K562 (cell line): ENCODE results near the gene CFAP251. TPM values are rescaled to one million over a fixed set of nuclear protein-coding genes. Genes with fewer than 3 reads are reported as not detected.

Source experiments
- FOSL1 ChIP-seq: fragments of 200-800 bp; sonication (Bioruptor generic); conservative IDR thresholded peaks from 2 replicates; pipeline ENCODE4 v1.6.1; 2016; ENCODE audit warnings: missing genetic modification characterization, missing compliant biosample characterization
- ILF3 ChIP-seq: fragments of 450-650 bp; IDR thresholded peaks from 2 replicates; pipeline ENCODE4 v1.6.1; 2018; ENCODE audit warnings: antibody characterized with exemption, mild to moderate bottlenecking, moderate library complexity, borderline replicate concordance
- NFRKB ChIP-seq: fragments of 450-650 bp; IDR thresholded peaks from 2 replicates; pipeline ENCODE4 v1.6.1; 2016; ENCODE audit warnings: low read depth
- TRIM24 ChIP-seq, 2 experiments: fragments of 450-650 bp; IDR thresholded peaks; 2 replicates each; pipeline ENCODE4 v1.6.1; 2016
- ZFPM2 ChIP-seq: fragments of 250-450 bp; sonication (Bioruptor Pico); IDR thresholded peaks from 2 replicates; pipeline ENCODE4 v1.5.1; 2022; ENCODE audit warnings: mild to moderate bottlenecking
- ZNF717 ChIP-seq: fragments of 250-450 bp; sonication (Bioruptor Pico); IDR thresholded peaks from 2 replicates; pipeline ENCODE4 v1.5.0; 2021
- polyA plus RNA-seq, 8 experiments: library from polyadenylated mRNA; depleted of rRNA in 4 of 8; stranded (reverse) in 5 of 8; unstranded in 3 of 8; fragments of >200 nt; fragmentation: Nextera tagmentation in 2 of 8; fragmentation: Illumina TruSeq in 1 of 8; extraction: Ambion mirVana in 2 of 8; extraction: Trizol in 1 of 8; gene quantifications; 2 replicates each; pipeline versions ENCODE4 v1.2.1 to v1.2.3, GENCODE V29; 2011 to 2014; ENCODE audit warnings: inconsistent platforms in 1 of 8, missing spikeins in 1 of 8
- total RNA-seq, 7 experiments: library from RNA; depleted of rRNA in 6 of 7; stranded (reverse); fragments of >200 nt in 6 of 7; fragmentation: Illumina TruSeq in 2 of 7; extraction: Trizol in 2 of 7; gene quantifications; 2 replicates each; pipeline versions ENCODE4 v1.2.1 to v1.2.3, GENCODE V29; 2011 to 2021; ENCODE audit warnings: low replicate concordance in 1 of 7
- TF ChIP-seq, protein P1 (sequence below), 2 experiments: fragments of 450-650 bp in 1 of 2; sonication (generic) in 1 of 2; formaldehyde crosslinking in 1 of 2; IDR thresholded peaks; 2 replicates each; pipeline versions ENCODE4 v1.7.1 to v1.9.0; 2016 to 2022; ENCODE audit warnings: inconsistent platforms in 1 of 2, mild to moderate bottlenecking in 1 of 2, missing genetic modification reagents in 1 of 2
- TF ChIP-seq, protein P2 (sequence below): fragments of 250-450 bp; sonication (Bioruptor Pico); IDR thresholded peaks from 2 replicates; pipeline ENCODE4 v1.8.0; 2022; ENCODE audit warnings: inconsistent platforms, mild to moderate bottlenecking, moderate library complexity, borderline replicate concordance
- TF ChIP-seq, protein P3 (sequence below): sonication (generic); formaldehyde crosslinking; IDR thresholded peaks from 2 replicates; pipeline ENCODE4 v1.8.1; 2023; ENCODE audit warnings: missing genetic modification reagents, mild to moderate bottlenecking, borderline replicate concordance
- TF ChIP-seq, protein P4 (sequence below): sonication (generic); formaldehyde crosslinking; IDR thresholded peaks from 2 replicates; pipeline ENCODE4 v1.8.0; 2022; ENCODE audit warnings: mild to moderate bottlenecking, missing genetic modification reagents

Gene CFAP251
- total and polyA plus RNA-seq, 9 of the 15 experiments (the other 6 are each of a cell fraction or from before 2014, with no cell fraction given): 16.6 to 31.0 (median 19.1) TPM

DNA sequence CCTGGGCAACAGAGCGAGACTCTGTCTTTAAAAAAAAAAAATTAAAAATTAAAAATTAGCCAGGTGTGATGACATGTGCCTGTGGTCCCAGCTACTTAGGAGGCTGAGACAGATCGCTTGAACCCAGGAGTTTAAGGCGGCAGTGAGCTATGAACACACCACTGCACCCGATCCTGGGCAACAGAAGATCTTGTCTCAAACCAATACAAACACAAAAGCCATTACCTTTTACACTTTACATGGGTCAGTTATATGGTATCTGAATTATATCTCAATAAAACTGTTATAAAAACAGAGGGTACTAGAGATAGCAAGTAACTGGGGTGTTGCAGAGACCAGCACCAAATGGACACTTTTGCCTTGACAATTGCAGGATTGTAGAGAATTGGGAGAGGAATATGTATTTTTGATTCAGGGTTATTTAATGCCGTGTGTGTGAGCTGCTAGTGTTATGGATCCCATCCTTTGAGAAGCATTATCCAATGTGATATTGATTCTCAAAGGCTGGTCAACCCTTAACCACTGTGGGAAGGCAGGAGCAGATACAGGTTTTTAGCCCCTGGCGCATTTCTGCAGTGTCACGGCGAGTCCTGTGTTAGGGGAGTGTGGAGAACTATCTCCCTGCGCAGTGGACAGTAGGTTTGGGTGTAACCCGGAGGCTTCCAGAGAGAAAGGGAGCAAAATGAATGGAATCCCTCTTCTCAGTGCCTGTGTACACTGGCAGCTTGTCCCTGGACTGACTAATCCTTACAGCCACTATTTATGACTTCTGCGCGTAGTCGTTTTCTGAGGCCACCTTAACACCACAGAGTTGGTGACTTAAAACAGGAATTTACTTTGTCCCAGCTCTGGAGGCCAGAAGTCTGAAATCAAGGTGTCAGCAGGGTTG lies 25.5 kb upstream of the CFAP251 start (continued):
- TF ChIP-seq, protein P1, sequence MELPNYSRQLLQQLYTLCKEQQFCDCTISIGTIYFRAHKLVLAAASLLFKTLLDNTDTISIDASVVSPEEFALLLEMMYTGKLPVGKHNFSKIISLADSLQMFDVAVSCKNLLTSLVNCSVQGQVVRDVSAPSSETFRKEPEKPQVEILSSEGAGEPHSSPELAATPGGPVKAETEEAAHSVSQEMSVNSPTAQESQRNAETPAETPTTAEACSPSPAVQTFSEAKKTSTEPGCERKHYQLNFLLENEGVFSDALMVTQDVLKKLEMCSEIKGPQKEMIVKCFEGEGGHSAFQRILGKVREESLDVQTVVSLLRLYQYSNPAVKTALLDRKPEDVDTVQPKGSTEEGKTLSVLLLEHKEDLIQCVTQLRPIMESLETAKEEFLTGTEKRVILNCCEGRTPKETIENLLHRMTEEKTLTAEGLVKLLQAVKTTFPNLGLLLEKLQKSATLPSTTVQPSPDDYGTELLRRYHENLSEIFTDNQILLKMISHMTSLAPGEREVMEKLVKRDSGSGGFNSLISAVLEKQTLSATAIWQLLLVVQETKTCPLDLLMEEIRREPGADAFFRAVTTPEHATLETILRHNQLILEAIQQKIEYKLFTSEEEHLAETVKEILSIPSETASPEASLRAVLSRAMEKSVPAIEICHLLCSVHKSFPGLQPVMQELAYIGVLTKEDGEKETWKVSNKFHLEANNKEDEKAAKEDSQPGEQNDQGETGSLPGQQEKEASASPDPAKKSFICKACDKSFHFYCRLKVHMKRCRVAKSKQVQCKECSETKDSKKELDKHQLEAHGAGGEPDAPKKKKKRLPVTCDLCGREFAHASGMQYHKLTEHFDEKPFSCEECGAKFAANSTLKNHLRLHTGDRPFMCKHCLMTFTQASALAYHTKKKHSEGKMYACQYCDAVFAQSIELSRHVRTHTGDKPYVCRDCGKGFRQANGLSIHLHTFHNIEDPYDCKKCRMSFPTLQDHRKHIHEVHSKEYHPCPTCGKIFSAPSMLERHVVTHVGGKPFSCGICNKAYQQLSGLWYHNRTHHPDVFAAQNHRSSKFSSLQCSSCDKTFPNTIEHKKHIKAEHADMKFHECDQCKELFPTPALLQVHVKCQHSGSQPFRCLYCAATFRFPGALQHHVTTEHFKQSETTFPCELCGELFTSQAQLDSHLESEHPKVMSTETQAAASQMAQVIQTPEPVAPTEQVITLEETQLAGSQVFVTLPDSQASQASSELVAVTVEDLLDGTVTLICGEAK (IDR thresholded peaks at IDR 0.05): no peak
- TF ChIP-seq, protein P1 (CRISPR knock-in tag; IDR thresholded peaks at IDR 0.05): no peak
- TF ChIP-seq, protein P2, sequence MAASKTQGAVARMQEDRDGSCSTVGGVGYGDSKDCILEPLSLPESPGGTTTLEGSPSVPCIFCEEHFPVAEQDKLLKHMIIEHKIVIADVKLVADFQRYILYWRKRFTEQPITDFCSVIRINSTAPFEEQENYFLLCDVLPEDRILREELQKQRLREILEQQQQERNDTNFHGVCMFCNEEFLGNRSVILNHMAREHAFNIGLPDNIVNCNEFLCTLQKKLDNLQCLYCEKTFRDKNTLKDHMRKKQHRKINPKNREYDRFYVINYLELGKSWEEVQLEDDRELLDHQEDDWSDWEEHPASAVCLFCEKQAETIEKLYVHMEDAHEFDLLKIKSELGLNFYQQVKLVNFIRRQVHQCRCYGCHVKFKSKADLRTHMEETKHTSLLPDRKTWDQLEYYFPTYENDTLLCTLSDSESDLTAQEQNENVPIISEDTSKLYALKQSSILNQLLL: no peak
- no peak for TF ChIP-seq ZFPM2 (CRISPR knock-in tag)
- TF ChIP-seq, protein P3, sequence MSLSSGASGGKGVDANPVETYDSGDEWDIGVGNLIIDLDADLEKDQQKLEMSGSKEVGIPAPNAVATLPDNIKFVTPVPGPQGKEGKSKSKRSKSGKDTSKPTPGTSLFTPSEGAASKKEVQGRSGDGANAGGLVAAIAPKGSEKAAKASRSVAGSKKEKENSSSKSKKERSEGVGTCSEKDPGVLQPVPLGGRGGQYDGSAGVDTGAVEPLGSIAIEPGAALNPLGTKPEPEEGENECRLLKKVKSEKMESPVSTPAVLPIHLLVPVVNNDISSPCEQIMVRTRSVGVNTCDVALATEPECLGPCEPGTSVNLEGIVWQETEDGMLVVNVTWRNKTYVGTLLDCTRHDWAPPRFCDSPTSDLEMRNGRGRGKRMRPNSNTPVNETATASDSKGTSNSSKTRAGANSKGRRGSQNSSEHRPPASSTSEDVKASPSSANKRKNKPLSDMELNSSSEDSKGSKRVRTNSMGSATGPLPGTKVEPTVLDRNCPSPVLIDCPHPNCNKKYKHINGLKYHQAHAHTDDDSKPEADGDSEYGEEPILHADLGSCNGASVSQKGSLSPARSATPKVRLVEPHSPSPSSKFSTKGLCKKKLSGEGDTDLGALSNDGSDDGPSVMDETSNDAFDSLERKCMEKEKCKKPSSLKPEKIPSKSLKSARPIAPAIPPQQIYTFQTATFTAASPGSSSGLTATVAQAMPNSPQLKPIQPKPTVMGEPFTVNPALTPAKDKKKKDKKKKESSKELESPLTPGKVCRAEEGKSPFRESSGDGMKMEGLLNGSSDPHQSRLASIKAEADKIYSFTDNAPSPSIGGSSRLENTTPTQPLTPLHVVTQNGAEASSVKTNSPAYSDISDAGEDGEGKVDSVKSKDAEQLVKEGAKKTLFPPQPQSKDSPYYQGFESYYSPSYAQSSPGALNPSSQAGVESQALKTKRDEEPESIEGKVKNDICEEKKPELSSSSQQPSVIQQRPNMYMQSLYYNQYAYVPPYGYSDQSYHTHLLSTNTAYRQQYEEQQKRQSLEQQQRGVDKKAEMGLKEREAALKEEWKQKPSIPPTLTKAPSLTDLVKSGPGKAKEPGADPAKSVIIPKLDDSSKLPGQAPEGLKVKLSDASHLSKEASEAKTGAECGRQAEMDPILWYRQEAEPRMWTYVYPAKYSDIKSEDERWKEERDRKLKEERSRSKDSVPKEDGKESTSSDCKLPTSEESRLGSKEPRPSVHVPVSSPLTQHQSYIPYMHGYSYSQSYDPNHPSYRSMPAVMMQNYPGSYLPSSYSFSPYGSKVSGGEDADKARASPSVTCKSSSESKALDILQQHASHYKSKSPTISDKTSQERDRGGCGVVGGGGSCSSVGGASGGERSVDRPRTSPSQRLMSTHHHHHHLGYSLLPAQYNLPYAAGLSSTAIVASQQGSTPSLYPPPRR (CRISPR knock-in tag): 0 out of 2 replicates have a peak, but pooled peaks have one; percentile 2
- no peak for TF ChIP-seq FOSL1
- no peak for TF ChIP-seq ZNF717 (CRISPR knock-in tag)
- peak; percentile 14; the same call in 1 of the 2 replicates for TF ChIP-seq NFRKB
- TF ChIP-seq ILF3: no peak
- no peak; a peak in 1 of 4 replicates for TF ChIP-seq TRIM24 (IDR thresholded peaks at IDR 0.05)
- TF ChIP-seq, protein P4, sequence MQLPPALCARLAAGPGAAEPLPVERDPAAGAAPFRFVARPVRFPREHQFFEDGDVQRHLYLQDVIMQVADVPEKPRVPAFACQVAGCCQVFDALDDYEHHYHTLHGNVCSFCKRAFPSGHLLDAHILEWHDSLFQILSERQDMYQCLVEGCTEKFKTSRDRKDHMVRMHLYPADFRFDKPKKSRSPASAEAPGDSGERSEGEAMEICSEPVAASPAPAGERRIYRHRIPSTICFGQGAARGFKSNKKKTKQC (CRISPR knock-in tag): peak; percentile 51; the same call in 1 of the 2 replicates
